GM12878 (cell line): ENCODE data around the gene FAM118B. TPM values are rescaled to one million over a fixed set of nuclear protein-coding genes. Genes with fewer than 3 reads are reported as not detected.

Experiments used
- ATAC-seq: fragments of 200-7000 bp; cut with Tn5 transposase; 3 replicates; pipeline ENCODE4 v1.9.1; 2020; ENCODE audit warnings: mild to moderate bottlenecking, moderate library complexity
- BruUV-seq: library from RNA; stranded (reverse); fragments of 400-500 nt; replicated peaks from 2 replicates; lab custom pipeline; 2021; lab: Mats Ljungman, UMichigan
- CTCF ChIA-PET: fragments of 300-600 bp; sonication (Branson Sonifier 250); formaldehyde crosslinking; extraction: SDS; loops from one replicate; lab custom pipeline; 2021; ENCODE audit warnings: inconsistent platforms; lab: Yijun Ruan, JAX
- POLR2A ChIA-PET: fragments of 350-600 bp; formaldehyde crosslinking; extraction: SDS; loops from one replicate; lab custom pipeline; 2021; ENCODE audit warnings: inconsistent platforms; lab: Charles Lee
- RAD21 ChIA-PET: fragments of 300-600 bp; sonication (Branson Sonifier 250); formaldehyde crosslinking; loops from one replicate; lab custom pipeline; 2023; ENCODE audit warnings: antibody characterized with exemption; ENCODE audit not compliant: unreplicated experiment; lab: Charles Lee
- SMC1A ChIA-PET: fragments of 300-600 bp; sonication (Branson Sonifier 250); formaldehyde crosslinking; loops from one replicate; lab custom pipeline; 2023; ENCODE audit not compliant: unreplicated experiment, uncharacterized antibody; lab: Charles Lee
- DNase-seq: peaks from one replicate; pipeline ENCODE4 v3.0.0-alpha.2; 2011; ENCODE audit warnings: low read depth, low spot score
- FAIRE-seq: peaks from 3 replicates; lab custom pipeline; 2011; peaks lifted over from hg19 to GRCh38; lab: Jason Lieb, UNC
- H2AFZ ChIP-seq: 2 replicates; pipeline ENCODE4 v1.6.0; 2011; ENCODE audit warnings: low read depth, low read length, control low read depth; ENCODE audit not compliant: control insufficient read depth
- H3K27ac ChIP-seq: 2 replicates; pipeline ENCODE4 v1.5.1; 2011; ENCODE audit warnings: control low read depth; ENCODE audit not compliant: control insufficient read depth, insufficient read depth
- H3K27me3 ChIP-seq, 2 experiments: replicated peaks in 1 of 2; 2 replicates each; pipeline versions ENCODE4 v1.6.0 to v1.6.1; 2011; ENCODE audit warnings: low read length in 1 of 2; ENCODE audit not compliant: control insufficient read depth in 2 of 2, insufficient read depth in 2 of 2
- H3K36me3 ChIP-seq, 2 experiments: 2 replicates each; pipeline ENCODE4 v1.5.1; 2011; ENCODE audit warnings: low read length in 1 of 2; ENCODE audit not compliant: control insufficient read depth in 2 of 2, insufficient read depth in 2 of 2
- H3K4me1 ChIP-seq: 2 replicates; pipeline ENCODE4 v1.6.1; 2011; ENCODE audit warnings: mild to moderate bottlenecking, low read length, moderate library complexity, mixed read lengths; ENCODE audit not compliant: control insufficient read depth, insufficient read depth
- H3K4me2 ChIP-seq: 2 replicates; pipeline ENCODE4 v1.6.0; 2011; ENCODE audit warnings: control low read depth; ENCODE audit not compliant: control insufficient read depth, insufficient read depth
- H3K4me3 ChIP-seq: fragments of 200-600 bp; sonication (generic); 2 replicates; pipeline ENCODE4 v1.5.1; 2016
- H3K79me2 ChIP-seq: 2 replicates; pipeline ENCODE4 v1.6.0; 2011; ENCODE audit warnings: low read length; ENCODE audit not compliant: control insufficient read depth, insufficient read depth
- H3K9ac ChIP-seq: 2 replicates; pipeline ENCODE4 v1.8.0; 2011; ENCODE audit warnings: low read length, control low read depth, mixed read lengths; ENCODE audit not compliant: control insufficient read depth, insufficient read depth
- H3K9me3 ChIP-seq: replicated peaks from 3 replicates; pipeline ENCODE4 v1.5.1; 2011; ENCODE audit warnings: mild to moderate bottlenecking, low read length; ENCODE audit not compliant: control insufficient read depth, insufficient read depth
- H4K20me1 ChIP-seq: 2 replicates; pipeline ENCODE4 v1.6.0; 2011; ENCODE audit not compliant: control insufficient read depth, insufficient read depth
- HDAC2 ChIP-seq: fragments of 200-600 bp; sonication (generic); IDR thresholded peaks from 2 replicates; pipeline ENCODE4 v1.6.1; 2017
- KAT2A ChIP-seq: conservative IDR thresholded peaks from 2 replicates; pipeline ENCODE4 v1.6.1; 2011; ENCODE audit warnings: low read depth, low read length; ENCODE audit not compliant: control insufficient read depth
- MEF2B ChIP-seq: fragments of 450-650 bp; IDR thresholded peaks from 2 replicates; pipeline ENCODE4 v1.6.1; 2018; ENCODE audit warnings: mild to moderate bottlenecking, moderate library complexity; ENCODE audit not compliant: partially characterized antibody, poor library complexity, severe bottlenecking
- MTA3 ChIP-seq: IDR thresholded peaks from 2 replicates; pipeline ENCODE4 v1.6.1; 2012; ENCODE audit warnings: low read length, inconsistent platforms, borderline replicate concordance
- PAX5 ChIP-seq: IDR thresholded peaks from 2 replicates; pipeline ENCODE4 v1.6.1; 2011; ENCODE audit warnings: low read depth, low read length, borderline replicate concordance
- RUNX3 ChIP-seq: IDR thresholded peaks from 2 replicates; pipeline ENCODE4 v1.6.1; 2012; ENCODE audit warnings: low read length, inconsistent platforms
- SP1 ChIP-seq: IDR thresholded peaks from one replicate; pipeline ENCODE4 v1.6.1; 2011; ENCODE audit warnings: low read depth, low read length
- SREBF2 ChIP-seq: IDR thresholded peaks from 2 replicates; pipeline ENCODE4 v1.6.1; 2012; ENCODE audit warnings: mild to moderate bottlenecking, low read length
- SUPT20H ChIP-seq: IDR thresholded peaks from 2 replicates; pipeline ENCODE4 v1.6.1; 2011; ENCODE audit warnings: low read depth, mild to moderate bottlenecking, low read length, moderate library complexity, borderline replicate concordance; ENCODE audit not compliant: control insufficient read depth
- WGBS: methylation state at CpG from one replicate; pipeline ENCODE4 v1.1.6; 2016; ENCODE audit warnings: low lambda C conversion rate; ENCODE audit not compliant: insufficient replicate concordance, insufficient coverage; ENCODE audit errors: missing lambda C conversion rate; 5-methylcytosine and 5-hydroxymethylcytosine counted together
- in situ Hi-C: fragments of 300-500 bp; cut with MboI; formaldehyde crosslinking; loops from 9 replicates; pipeline ENCODE4 v1.14.3; 2018; ENCODE audit warnings: mixed read lengths
- intact Hi-C: fragments of 100-400 bp; cut with micrococcal nuclease; formaldehyde crosslinking; loops from one replicate; pipeline ENCODE4 v1.14.2; 2022; ENCODE audit not compliant: unreplicated experiment
- polyA plus RNA-seq, 11 experiments: library from polyadenylated mRNA; depleted of rRNA in 4 of 11; unstranded in 6 of 11; stranded (reverse) in 5 of 11; fragments of >200 nt; fragmentation: Nextera tagmentation in 4 of 11; fragmentation: Illumina TruSeq in 1 of 11; extraction: Ambion mirVana in 4 of 11; extraction: Trizol in 1 of 11; gene quantifications; 1 replicate in 1 of 11; 2 replicates in 10 of 11; pipeline versions ENCODE4 v1.2.1 to v1.2.3, GENCODE V29; 2011 to 2016; ENCODE audit warnings: inconsistent platforms in 2 of 11, missing spikeins in 2 of 11, low read depth in 1 of 11
- total RNA-seq, 4 experiments: library from RNA; depleted of rRNA in 3 of 4; stranded (reverse); fragments of >200 nt in 3 of 4; fragmentation: Illumina TruSeq in 1 of 4; extraction: Trizol in 1 of 4; gene quantifications; 2 replicates each; pipeline versions ENCODE4 v1.2.1 to v1.2.3, GENCODE V29; 2013 to 2021
- TF ChIP-seq, protein P1 (sequence below): fragments of 450-650 bp; IDR thresholded peaks from 2 replicates; pipeline ENCODE4 v1.6.1; 2017; ENCODE audit warnings: mild to moderate bottlenecking, moderate library complexity
- TF ChIP-seq, protein P2 (sequence below): fragments of 450-650 bp; IDR thresholded peaks from 2 replicates; pipeline ENCODE4 v1.6.1; 2017; ENCODE audit warnings: borderline replicate concordance

Gene FAM118B
- total and polyA plus RNA-seq, 10 of the 15 experiments (the other 5 are each of a cell fraction or from before 2014, with no cell fraction given): 12.8 to 29.7 (median 16.5) TPM

DNA sequence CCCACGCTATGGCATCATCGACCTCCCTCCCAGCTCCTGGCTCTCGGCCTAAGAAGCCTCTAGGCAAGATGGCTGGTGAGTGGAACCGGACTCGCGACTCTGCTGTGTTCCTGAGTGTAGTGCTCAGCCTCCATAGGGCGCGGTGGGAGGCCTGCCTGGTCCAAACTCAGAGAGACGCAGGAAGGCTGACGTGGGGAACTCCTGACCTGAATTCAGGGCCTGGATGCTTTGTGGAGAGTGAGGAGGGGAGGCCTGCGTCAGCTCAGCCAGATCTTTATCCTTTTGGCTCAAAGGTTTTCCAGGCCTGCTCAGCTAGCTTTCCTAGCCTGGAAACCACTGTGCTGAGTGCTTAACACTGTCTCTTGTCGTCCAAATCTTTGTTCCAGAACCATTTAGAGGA lies 79.3 kb downstream of the FAM118B start:
- BruUV-seq: no TSS peak
- ChIA-PET POLR2A (interaction anchor here (1.3 kb wide), 1 partner anchor 8 kb away, joined by 4 read pairs; no protein-coding TSS in a partner anchor), SMC1A (interaction anchor here (0.7 to 1.9 kb wide), 3 partner anchors 9 to 21 kb away, joined by 3 to 6 read pairs (median 6); no protein-coding TSS in a partner anchor), RAD21 (no interaction called here), CTCF (interaction anchor here (1.3 to 1.5 kb wide), 2 partner anchors 8 to 19 kb away, joined by 3 to 5 read pairs; no protein-coding TSS in a partner anchor)
- ATAC-seq (no peak), DNase-seq (no peak), FAIRE-seq (no peak)
- Histone ChIP-seq H3K27ac (no peak overlapping the region), H3K9me3 (no peaks in the 10 kb centered on the region), H3K36me3 (peaks cover 8 to 10% of the 10 kb centered on the region in 2 experiments; a peak in 3 of 4 replicates), H3K4me2 (no peak overlapping the region), H2AFZ (no peak overlapping the region), H3K4me1 (peaks cover 8% of the 10 kb centered on the region), H4K20me1 (no peaks in the 10 kb centered on the region), H3K4me3 (no peak overlapping the region), H3K79me2 (no peaks in the 10 kb centered on the region; the same call in 1 of the 2 replicates), H3K9ac (no peak overlapping the region), H3K27me3 (no peaks in the 10 kb centered on the region)
- WGBS: 97% methylated on average over 12 of the region's 12 CpGs
- TF ChIP-seq KAT2A (no peak), SUPT20H (no peak), HDAC2 (no peak), PAX5 (no peak), MEF2B (no peak), SP1 (no peak), SREBF2 (no peak), RUNX3 (no peak), MTA3 (no peak)
- TF ChIP-seq, protein P1, sequence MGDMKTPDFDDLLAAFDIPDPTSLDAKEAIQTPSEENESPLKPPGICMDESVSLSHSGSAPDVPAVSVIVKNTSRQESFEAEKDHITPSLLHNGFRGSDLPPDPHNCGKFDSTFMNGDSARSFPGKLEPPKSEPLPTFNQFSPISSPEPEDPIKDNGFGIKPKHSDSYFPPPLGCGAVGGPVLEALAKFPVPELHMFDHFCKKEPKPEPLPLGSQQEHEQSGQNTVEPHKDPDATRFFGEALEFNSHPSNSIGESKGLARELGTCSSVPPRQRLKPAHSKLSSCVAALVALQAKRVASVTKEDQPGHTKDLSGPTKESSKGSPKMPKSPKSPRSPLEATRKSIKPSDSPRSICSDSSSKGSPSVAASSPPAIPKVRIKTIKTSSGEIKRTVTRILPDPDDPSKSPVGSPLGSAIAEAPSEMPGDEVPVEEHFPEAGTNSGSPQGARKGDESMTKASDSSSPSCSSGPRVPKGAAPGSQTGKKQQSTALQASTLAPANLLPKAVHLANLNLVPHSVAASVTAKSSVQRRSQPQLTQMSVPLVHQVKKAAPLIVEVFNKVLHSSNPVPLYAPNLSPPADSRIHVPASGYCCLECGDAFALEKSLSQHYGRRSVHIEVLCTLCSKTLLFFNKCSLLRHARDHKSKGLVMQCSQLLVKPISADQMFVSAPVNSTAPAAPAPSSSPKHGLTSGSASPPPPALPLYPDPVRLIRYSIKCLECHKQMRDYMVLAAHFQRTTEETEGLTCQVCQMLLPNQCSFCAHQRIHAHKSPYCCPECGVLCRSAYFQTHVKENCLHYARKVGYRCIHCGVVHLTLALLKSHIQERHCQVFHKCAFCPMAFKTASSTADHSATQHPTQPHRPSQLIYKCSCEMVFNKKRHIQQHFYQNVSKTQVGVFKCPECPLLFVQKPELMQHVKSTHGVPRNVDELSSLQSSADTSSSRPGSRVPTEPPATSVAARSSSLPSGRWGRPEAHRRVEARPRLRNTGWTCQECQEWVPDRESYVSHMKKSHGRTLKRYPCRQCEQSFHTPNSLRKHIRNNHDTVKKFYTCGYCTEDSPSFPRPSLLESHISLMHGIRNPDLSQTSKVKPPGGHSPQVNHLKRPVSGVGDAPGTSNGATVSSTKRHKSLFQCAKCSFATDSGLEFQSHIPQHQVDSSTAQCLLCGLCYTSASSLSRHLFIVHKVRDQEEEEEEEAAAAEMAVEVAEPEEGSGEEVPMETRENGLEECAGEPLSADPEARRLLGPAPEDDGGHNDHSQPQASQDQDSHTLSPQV: no peak
- TF ChIP-seq, protein P2, sequence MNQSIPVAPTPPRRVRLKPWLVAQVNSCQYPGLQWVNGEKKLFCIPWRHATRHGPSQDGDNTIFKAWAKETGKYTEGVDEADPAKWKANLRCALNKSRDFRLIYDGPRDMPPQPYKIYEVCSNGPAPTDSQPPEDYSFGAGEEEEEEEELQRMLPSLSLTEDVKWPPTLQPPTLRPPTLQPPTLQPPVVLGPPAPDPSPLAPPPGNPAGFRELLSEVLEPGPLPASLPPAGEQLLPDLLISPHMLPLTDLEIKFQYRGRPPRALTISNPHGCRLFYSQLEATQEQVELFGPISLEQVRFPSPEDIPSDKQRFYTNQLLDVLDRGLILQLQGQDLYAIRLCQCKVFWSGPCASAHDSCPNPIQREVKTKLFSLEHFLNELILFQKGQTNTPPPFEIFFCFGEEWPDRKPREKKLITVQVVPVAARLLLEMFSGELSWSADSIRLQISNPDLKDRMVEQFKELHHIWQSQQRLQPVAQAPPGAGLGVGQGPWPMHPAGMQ: no peak
- in situ Hi-C loops: no loop called here
- intact Hi-C loops: no loop called here
